HepG2 (cell line): ENCODE results near the gene ABCF1. TPM values are rescaled to one million over a fixed set of nuclear protein-coding genes. Genes with fewer than 3 reads are reported as not detected.
A peak's percentile ranks its signal among the peaks of the same experiment; 100 is the strongest.

ENCODE experiments used
- CBX5 ChIP-seq: sonication (generic); formaldehyde crosslinking; IDR thresholded peaks from 2 replicates; pipeline ENCODE4 v1.4.0; 2020; ENCODE audit warnings: missing genetic modification reagents, borderline replicate concordance
- KAT8 ChIP-seq: IDR thresholded peaks from 2 replicates; pipeline ENCODE4 v1.6.1; 2016; ENCODE audit warnings: missing genetic modification reagents, missing compliant biosample characterization
- KLF11 ChIP-seq: IDR thresholded peaks from 2 replicates; pipeline ENCODE4 v1.6.1; 2016; ENCODE audit warnings: missing compliant biosample characterization
- MXD4 ChIP-seq: IDR thresholded peaks from 2 replicates; pipeline ENCODE4 v1.6.1; 2016; ENCODE audit warnings: mild to moderate bottlenecking, missing biosample characterization, missing genetic modification reagents
- TEAD3 ChIP-seq: optimal IDR thresholded peaks from 2 replicates; pipeline ENCODE3; 2016; ENCODE audit warnings: borderline replicate concordance
- ZBTB25 ChIP-seq: IDR thresholded peaks from 2 replicates; pipeline ENCODE4 v1.6.1; 2018; ENCODE audit warnings: missing genetic modification reagents
- ZNF224 ChIP-seq: sonication (generic); formaldehyde crosslinking; IDR thresholded peaks from 2 replicates; pipeline ENCODE4 v1.5.0; 2020; ENCODE audit warnings: mild to moderate bottlenecking, missing genetic modification reagents
- ZNF33A ChIP-seq: sonication (generic); formaldehyde crosslinking; IDR thresholded peaks from 2 replicates; pipeline ENCODE4 v1.5.1; 2020; ENCODE audit warnings: missing genetic modification reagents, mild to moderate bottlenecking, moderate library complexity, borderline replicate concordance
- polyA plus RNA-seq, 8 experiments: library from polyadenylated mRNA; depleted of rRNA in 3 of 8; stranded (reverse) in 7 of 8; unstranded in 1 of 8; fragments of >200 nt; fragmentation: Illumina TruSeq in 4 of 8; extraction: Trizol in 4 of 8; gene quantifications; 2 replicates each; pipeline versions ENCODE4 v1.2.1 to v1.2.3, GENCODE V29; 2011 to 2016; ENCODE audit warnings: low read depth in 4 of 8, missing spikeins in 1 of 8, mixed read lengths in 1 of 8; ENCODE audit not compliant: insufficient read depth in 1 of 8
- total RNA-seq, 5 experiments: library from RNA; depleted of rRNA; stranded (reverse); fragments of >200 nt; fragmentation: Illumina TruSeq; extraction: Trizol; gene quantifications; 2 replicates each; pipeline ENCODE4 v1.2.3, GENCODE V29; 2016; ENCODE audit warnings: low read depth in 1 of 5
- TF ChIP-seq, protein P1 (sequence below): sonication (generic); formaldehyde crosslinking; IDR thresholded peaks from 2 replicates; pipeline ENCODE4 v1.4.0; 2020; ENCODE audit warnings: missing genetic modification reagents, borderline replicate concordance
- TF ChIP-seq, protein P2 (sequence below): sonication (generic); formaldehyde crosslinking; IDR thresholded peaks from 2 replicates; pipeline ENCODE4 v1.4.0; 2020; ENCODE audit warnings: mild to moderate bottlenecking, low read depth, missing genetic modification reagents
- TF ChIP-seq, protein P3 (sequence below): fragments of 450-650 bp; IDR thresholded peaks from 2 replicates; pipeline ENCODE4 v1.6.1; 2017; ENCODE audit warnings: mild to moderate bottlenecking
- TF ChIP-seq, protein P4 (sequence below): sonication (generic); formaldehyde crosslinking; IDR thresholded peaks from 2 replicates; pipeline ENCODE4 v1.5.0; 2020; ENCODE audit warnings: mild to moderate bottlenecking, missing genetic modification reagents, borderline replicate concordance
- TF ChIP-seq, protein P5 (sequence below): sonication (generic); formaldehyde crosslinking; IDR thresholded peaks from 2 replicates; pipeline ENCODE4 v1.8.0; 2023; ENCODE audit warnings: mild to moderate bottlenecking, missing genetic modification reagents
- TF ChIP-seq, protein P6 (sequence below): IDR thresholded peaks from 2 replicates; pipeline ENCODE4 v1.6.1; 2016

The ABCF1 gene
- total and polyA plus RNA-seq, 2 of the 13 experiments (the other 11 are each of a cell fraction or from before 2014, with no cell fraction given), result 25.4 to 98.9 TPM

GRCh38 chr6:30617565-30618269 is 46.5 kb downstream of the ABCF1 start, which contains the start of gene MRPS18B (continued):
- TF ChIP-seq, protein P1, sequence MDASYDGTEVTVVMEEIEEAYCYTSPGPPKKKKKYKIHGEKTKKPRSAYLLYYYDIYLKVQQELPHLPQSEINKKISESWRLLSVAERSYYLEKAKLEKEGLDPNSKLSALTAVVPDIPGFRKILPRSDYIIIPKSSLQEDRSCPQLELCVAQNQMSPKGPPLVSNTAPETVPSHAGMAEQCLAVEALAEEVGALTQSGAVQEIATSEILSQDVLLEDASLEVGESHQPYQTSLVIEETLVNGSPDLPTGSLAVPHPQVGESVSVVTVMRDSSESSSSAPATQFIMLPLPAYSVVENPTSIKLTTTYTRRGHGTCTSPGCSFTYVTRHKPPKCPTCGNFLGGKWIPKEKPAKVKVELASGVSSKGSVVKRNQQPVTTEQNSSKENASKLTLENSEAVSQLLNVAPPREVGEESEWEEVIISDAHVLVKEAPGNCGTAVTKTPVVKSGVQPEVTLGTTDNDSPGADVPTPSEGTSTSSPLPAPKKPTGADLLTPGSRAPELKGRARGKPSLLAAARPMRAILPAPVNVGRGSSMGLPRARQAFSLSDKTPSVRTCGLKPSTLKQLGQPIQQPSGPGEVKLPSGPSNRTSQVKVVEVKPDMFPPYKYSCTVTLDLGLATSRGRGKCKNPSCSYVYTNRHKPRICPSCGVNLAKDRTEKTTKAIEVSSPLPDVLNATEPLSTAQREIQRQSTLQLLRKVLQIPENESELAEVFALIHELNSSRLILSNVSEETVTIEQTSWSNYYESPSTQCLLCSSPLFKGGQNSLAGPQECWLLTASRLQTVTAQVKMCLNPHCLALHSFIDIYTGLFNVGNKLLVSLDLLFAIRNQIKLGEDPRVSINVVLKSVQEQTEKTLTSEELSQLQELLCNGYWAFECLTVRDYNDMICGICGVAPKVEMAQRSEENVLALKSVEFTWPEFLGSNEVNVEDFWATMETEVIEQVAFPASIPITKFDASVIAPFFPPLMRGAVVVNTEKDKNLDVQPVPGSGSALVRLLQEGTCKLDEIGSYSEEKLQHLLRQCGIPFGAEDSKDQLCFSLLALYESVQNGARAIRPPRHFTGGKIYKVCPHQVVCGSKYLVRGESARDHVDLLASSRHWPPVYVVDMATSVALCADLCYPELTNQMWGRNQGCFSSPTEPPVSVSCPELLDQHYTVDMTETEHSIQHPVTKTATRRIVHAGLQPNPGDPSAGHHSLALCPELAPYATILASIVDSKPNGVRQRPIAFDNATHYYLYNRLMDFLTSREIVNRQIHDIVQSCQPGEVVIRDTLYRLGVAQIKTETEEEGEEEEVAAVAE, result no peak
- TF ChIP-seq MXD4 (peak; percentile 97), ZNF33A (no peak), ZBTB25 (CRISPR knock-in tag) (peak; percentile 18; the same call in 1 of the 2 replicates), TEAD3 (peak; percentile 43), KLF11 (CRISPR knock-in tag) (no peak; the same call in 1 of the 2 replicates), ZNF224 (CRISPR knock-in tag) (no peak), CBX5 (peak; percentile 69; the same call in 1 of the 2 replicates), KAT8 (CRISPR knock-in tag) (peak; percentile 88)
- TF ChIP-seq, protein P2, sequence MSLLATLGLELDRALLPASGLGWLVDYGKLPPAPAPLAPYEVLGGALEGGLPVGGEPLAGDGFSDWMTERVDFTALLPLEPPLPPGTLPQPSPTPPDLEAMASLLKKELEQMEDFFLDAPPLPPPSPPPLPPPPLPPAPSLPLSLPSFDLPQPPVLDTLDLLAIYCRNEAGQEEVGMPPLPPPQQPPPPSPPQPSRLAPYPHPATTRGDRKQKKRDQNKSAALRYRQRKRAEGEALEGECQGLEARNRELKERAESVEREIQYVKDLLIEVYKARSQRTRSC (CRISPR knock-in tag), result no peak
- TF ChIP-seq, protein P3, sequence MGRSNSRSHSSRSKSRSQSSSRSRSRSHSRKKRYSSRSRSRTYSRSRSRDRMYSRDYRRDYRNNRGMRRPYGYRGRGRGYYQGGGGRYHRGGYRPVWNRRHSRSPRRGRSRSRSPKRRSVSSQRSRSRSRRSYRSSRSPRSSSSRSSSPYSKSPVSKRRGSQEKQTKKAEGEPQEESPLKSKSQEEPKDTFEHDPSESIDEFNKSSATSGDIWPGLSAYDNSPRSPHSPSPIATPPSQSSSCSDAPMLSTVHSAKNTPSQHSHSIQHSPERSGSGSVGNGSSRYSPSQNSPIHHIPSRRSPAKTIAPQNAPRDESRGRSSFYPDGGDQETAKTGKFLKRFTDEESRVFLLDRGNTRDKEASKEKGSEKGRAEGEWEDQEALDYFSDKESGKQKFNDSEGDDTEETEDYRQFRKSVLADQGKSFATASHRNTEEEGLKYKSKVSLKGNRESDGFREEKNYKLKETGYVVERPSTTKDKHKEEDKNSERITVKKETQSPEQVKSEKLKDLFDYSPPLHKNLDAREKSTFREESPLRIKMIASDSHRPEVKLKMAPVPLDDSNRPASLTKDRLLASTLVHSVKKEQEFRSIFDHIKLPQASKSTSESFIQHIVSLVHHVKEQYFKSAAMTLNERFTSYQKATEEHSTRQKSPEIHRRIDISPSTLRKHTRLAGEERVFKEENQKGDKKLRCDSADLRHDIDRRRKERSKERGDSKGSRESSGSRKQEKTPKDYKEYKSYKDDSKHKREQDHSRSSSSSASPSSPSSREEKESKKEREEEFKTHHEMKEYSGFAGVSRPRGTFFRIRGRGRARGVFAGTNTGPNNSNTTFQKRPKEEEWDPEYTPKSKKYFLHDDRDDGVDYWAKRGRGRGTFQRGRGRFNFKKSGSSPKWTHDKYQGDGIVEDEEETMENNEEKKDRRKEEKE, result no peak
- TF ChIP-seq, protein P4, sequence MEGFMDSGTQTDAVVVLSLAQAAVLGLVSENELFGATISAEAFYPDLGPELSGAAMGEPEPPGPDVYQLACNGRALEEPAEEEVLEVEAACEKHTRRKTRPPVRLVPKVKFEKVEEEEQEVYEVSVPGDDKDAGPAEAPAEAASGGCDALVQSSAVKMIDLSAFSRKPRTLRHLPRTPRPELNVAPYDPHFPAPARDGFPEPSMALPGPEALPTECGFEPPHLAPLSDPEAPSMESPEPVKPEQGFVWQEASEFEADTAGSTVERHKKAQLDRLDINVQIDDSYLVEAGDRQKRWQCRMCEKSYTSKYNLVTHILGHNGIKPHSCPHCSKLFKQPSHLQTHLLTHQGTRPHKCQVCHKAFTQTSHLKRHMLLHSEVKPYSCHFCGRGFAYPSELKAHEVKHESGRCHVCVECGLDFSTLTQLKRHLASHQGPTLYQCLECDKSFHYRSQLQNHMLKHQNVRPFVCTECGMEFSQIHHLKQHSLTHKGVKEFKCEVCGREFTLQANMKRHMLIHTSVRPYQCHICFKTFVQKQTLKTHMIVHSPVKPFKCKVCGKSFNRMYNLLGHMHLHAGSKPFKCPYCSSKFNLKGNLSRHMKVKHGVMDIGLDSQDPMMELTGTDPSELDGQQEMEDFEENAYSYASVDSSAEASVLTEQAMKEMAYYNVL (CRISPR knock-in tag), result 0 out of 2 replicates have a peak, but pooled peaks have one; percentile 54
- TF ChIP-seq, protein P5, sequence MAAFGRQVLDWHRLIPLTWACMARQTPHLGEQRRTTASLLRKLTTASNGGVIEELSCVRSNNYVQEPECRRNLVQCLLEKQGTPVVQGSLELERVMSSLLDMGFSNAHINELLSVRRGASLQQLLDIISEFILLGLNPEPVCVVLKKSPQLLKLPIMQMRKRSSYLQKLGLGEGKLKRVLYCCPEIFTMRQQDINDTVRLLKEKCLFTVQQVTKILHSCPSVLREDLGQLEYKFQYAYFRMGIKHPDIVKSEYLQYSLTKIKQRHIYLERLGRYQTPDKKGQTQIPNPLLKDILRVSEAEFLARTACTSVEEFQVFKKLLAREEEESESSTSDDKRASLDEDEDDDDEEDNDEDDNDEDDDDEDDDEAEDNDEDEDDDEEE, result peak; percentile 90
- TF ChIP-seq, protein P6, sequence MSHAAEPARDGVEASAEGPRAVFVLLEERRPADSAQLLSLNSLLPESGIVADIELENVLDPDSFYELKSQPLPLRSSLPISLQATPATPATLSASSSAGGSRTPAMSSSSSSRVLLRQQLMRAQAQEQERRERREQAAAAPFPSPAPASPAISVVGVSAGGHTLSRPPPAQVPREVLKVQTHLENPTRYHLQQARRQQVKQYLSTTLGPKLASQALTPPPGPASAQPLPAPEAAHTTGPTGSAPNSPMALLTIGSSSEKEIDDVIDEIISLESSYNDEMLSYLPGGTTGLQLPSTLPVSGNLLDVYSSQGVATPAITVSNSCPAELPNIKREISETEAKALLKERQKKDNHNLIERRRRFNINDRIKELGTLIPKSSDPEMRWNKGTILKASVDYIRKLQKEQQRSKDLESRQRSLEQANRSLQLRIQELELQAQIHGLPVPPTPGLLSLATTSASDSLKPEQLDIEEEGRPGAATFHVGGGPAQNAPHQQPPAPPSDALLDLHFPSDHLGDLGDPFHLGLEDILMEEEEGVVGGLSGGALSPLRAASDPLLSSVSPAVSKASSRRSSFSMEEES (CRISPR knock-in tag), result no peak
